Adrenal gland (tissue), 12 donors: ENCODE data around the gene MCCC1. TPM values are rescaled to one million over a fixed set of nuclear protein-coding genes. Genes with fewer than 3 reads are reported as not detected.
"Not testable (repeated sequence)": the region's sequence is repeated elsewhere in the genome, so short reads cannot be mapped to it uniquely, and the experiment has no call there.

Source experiments
- DNase-seq, 7 donors: peaks; one replicate each; pipeline ENCODE4 v3.0.0-alpha.2; 2019 to 2020
- H3K27ac ChIP-seq, 5 donors: fragments of 200-600 bp; sonication (generic) in 4 of 5; 1 replicate in 3 of 5; 2 replicates in 2 of 5; pipeline versions ENCODE4 v1.5.1 to v1.8.0; 2016 to 2020; ENCODE audit warnings: mild to moderate bottlenecking in 1 of 5
- H3K27me3 ChIP-seq: fragments of 200-600 bp; 2 replicates; pipeline ENCODE4 v1.8.0; 2021
- H3K36me3 ChIP-seq, 2 donors: fragments of 200-600 bp; replicated peaks in 1 of 2; 1 replicate in 1 of 2; 2 replicates in 1 of 2; pipeline versions ENCODE4 v1.5.1 to v1.8.0; 2018 to 2022
- H3K4me1 ChIP-seq, 2 donors: fragments of 200-600 bp; replicated peaks in 1 of 2; 1 replicate in 1 of 2; 2 replicates in 1 of 2; pipeline versions ENCODE4 v1.5.1 to v1.8.0; 2018 to 2021
- H3K4me3 ChIP-seq, 4 donors: fragments of 200-600 bp; sonication (generic) in 3 of 4; one replicate each; pipeline ENCODE4 v1.5.1; 2016 to 2018
- H3K9me3 ChIP-seq, 3 donors: fragments of 200-600 bp; sonication (generic) in 1 of 3; replicated peaks in 1 of 3; 1 replicate in 2 of 3; 2 replicates in 1 of 3; pipeline versions ENCODE4 v1.5.1 to v1.8.0; 2016 to 2021
- CTCF ChIP-seq, 6 experiments: fragments of 450-650 bp in 4 of 6; fragments of 200-600 bp in 2 of 6; sonication (generic) in 1 of 6; IDR thresholded peaks; 1 replicate in 5 of 6; 2 replicates in 1 of 6; pipeline versions ENCODE4 v1.5.1 to v1.8.0; 2016 to 2021; ENCODE audit warnings: antibody characterized with exemption in 6 of 6, mild to moderate bottlenecking in 2 of 6, moderate library complexity in 1 of 6
- POLR2A ChIP-seq, 2 donors: fragments of 450-650 bp; IDR thresholded peaks; one replicate each; pipeline ENCODE4 v1.6.1; 2017; ENCODE audit warnings: antibody characterized with exemption in 2 of 2, mild to moderate bottlenecking in 2 of 2, moderate library complexity in 1 of 2
- WGBS, 4 donors: extraction: QIAGEN DNeasy Blood & Tissue Kit in 2 of 4; methylation state at CpG; one replicate each; pipeline versions ENCODE4 v1.1.5 to v1.1.7; 2013 to 2017; 5-methylcytosine and 5-hydroxymethylcytosine counted together
- intact Hi-C, 2 donors: fragments of 100-400 bp; cut with DNase I; formaldehyde crosslinking; loops; one replicate each; pipeline versions ENCODE4 v1.14.1 to v1.15.0; 2022 to 2023
- polyA plus RNA-seq, 3 donors: library from polyadenylated mRNA; stranded (reverse); fragments of 200-250 nt in 2 of 3; fragments of 350-450 nt in 1 of 3; fragmentation: Illumina TruSeq in 1 of 3; extraction: RNeasy Lipid Tissue Mini Kit (QIAGEN cat#74804) in 1 of 3; gene quantifications; one replicate each; pipeline ENCODE4 v1.2.3, GENCODE V29; 2013 to 2014
- total RNA-seq, 9 donors: library from RNA; depleted of rRNA in 4 of 9; stranded (reverse); fragments of >200 nt in 4 of 9; fragments of 120-200 nt in 1 of 9; fragmentation: NEBNext Ultra II Directional in 1 of 9; extraction: Animal tissue kit (Norgen Biotek cat#: 25700) in 1 of 9; gene quantifications; one replicate each; pipeline versions ENCODE4 v1.1.0 to v1.2.4, GENCODE V29; 2013 to 2023
- donor health status: healthy with polysubstance abuse.
- donor health status: Bipolar disorder and iron deficiency.
- donor health status: DM: yes; HTN: yes; CAD: no.
- donor health status: DM: no; HTN: no; CAD: no.
- donor health status: DM: no; HTN: no; CAD: no.
- donor health status: DM: yes; HTN: yes; CAD: no.

Gene MCCC1
- total and polyA plus RNA-seq, 12 donors = 40.9 to 137 (median 53.5) TPM

DNA sequence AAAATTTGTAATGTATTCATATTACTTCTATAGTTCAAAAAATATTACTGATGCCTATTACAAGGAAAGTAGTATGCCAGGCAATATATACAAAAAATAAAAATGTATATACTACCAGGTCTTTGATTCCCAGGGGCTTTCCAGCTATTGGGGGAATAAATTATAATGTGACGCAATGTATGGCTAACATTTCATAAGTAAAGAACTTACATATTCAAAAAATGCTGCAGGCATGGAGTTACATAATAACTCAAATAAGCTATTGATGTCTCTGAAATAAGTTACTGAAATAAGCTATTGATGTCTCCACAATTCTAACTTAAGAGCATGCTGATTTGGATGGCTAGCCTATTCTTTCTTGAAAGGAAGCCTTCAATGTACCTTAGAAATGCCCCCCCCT, 30.2 kb downstream of the MCCC1 start:
- no peak for DNase-seq
- no peak for TF ChIP-seq POLR2A (IDR thresholded peaks at IDR 0.05)
- no peak for TF ChIP-seq CTCF (IDR thresholded peaks at IDR 0.05)
- peaks cover 0 to 18% of the 10 kb centered on the region in 2 donors for H3K36me3 ChIP-seq
- H3K4me1 ChIP-seq = peaks cover 0 to 4% of the 10 kb centered on the region in 2 donors
- intact Hi-C loops = no loop called here
- no peaks in the 10 kb centered on the region for H3K27me3 ChIP-seq
- no peaks in the 10 kb centered on the region for H3K9me3 ChIP-seq
- 0 to 8% (median 3%) methylated on average over 1 of the region's 1 CpG for WGBS, 4 donors
- H3K4me3 ChIP-seq = no peak overlapping the region
- H3K27ac ChIP-seq = no peak overlapping the region

GRCh38 chr3:183066891-183067290, 32.4 kb downstream of the MCCC1 start:
- intact Hi-C loops, H3K4me3 ChIP-seq, H3K4me1 ChIP-seq, H3K9me3 ChIP-seq, H3K27me3 ChIP-seq, DNase-seq, H3K27ac ChIP-seq: not testable (repeated sequence)
- WGBS, 4 donors = 96 to 100% (median 97%) methylated on average over 2 of the region's 2 CpGs
- H3K36me3 ChIP-seq = peaks cover 0 to 18% of the 10 kb centered on the region in 2 donors

DNA sequence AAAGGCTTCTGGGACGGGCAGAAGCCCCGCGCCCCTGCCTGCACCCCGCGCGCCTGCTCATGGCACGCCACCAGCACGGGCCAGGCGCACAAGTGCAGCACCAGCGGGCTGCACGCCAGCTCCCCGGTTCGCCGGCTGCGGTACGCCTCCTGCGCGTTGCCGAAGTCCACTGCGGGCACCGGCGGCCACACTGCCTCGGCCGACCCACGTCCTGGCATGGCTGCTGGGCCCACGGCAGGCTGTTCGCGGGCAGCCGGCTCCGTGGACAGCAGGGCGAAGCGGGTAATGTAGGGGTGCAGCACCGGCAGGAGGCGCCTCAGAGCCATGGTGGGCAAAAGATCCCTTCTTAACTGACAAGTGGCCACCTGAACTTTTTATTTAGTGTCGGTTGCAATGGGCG, 34.8 kb downstream of the MCCC1 start:
- no peaks in the 10 kb centered on the region for H3K36me3 ChIP-seq

GRCh38 chr3:183061391-183062172, 37.7 kb downstream of the MCCC1 start:
- H3K36me3 ChIP-seq = peaks cover 0 to 6% of the 10 kb centered on the region in 2 donors
- intact Hi-C loops = no loop called here
- no peak overlapping the region for H3K4me3 ChIP-seq
- no peak for DNase-seq
- no peak for TF ChIP-seq CTCF (IDR thresholded peaks at IDR 0.05)
- TF ChIP-seq POLR2A (IDR thresholded peaks at IDR 0.05) = no peak
- H3K4me1 ChIP-seq = no peaks in the 10 kb centered on the region
- H3K27me3 ChIP-seq = no peaks in the 10 kb centered on the region
- 91 to 94% (median 93%) methylated on average over 6 of the region's 6 CpGs for WGBS, 4 donors
- H3K9me3 ChIP-seq = no peaks in the 10 kb centered on the region
- H3K27ac ChIP-seq = no peak overlapping the region

More for the DNA sequence above, 34.8 kb downstream of the MCCC1 start:
- H3K27me3 ChIP-seq = no peaks in the 10 kb centered on the region
- 89 to 93% (median 93%) methylated on average over 19 to 36 of the region's 36 CpGs for WGBS, 4 donors
- H3K9me3 ChIP-seq = no peaks in the 10 kb centered on the region
- H3K27ac ChIP-seq = no peak overlapping the region
- intact Hi-C loops = no loop called here
- no peaks in the 10 kb centered on the region for H3K4me1 ChIP-seq
- DNase-seq = no peak
- H3K4me3 ChIP-seq = no peak overlapping the region
- no peak for TF ChIP-seq CTCF (IDR thresholded peaks at IDR 0.05)
- no peak for TF ChIP-seq POLR2A (IDR thresholded peaks at IDR 0.05)

DNA sequence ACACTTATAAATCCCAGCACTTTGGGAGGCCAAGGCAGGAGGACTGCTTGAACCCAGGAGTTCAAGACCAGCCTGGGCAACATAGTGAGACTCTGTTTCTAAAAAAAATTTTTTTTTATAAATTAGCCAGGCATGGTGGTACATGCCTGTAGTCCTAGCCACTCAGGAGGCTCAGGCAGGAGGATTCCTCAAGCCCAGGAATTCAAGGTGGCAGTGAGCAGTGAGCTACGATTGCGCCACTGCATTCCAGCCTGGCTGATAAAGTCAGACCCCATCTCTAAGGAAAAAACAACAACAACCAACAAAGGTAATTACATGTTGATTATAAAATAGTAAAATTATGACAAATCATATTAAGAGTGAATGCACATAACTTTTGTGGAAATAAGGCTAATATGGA, 40.9 kb downstream of the MCCC1 start:
- DNase-seq = no peak
- TF ChIP-seq POLR2A (IDR thresholded peaks at IDR 0.05) (no peak), CTCF (IDR thresholded peaks at IDR 0.05) (no peak)
- H3K36me3 ChIP-seq = peaks cover 0 to 6% of the 10 kb centered on the region in 2 donors
- H3K4me3 ChIP-seq = no peak overlapping the region
- no peaks in the 10 kb centered on the region for H3K27me3 ChIP-seq
- WGBS, 4 donors = 96 to 100% (median 100%) methylated on average over 2 of the region's 2 CpGs
- no peaks in the 10 kb centered on the region for H3K9me3 ChIP-seq
- intact Hi-C loops = no loop called here
- no peaks in the 10 kb centered on the region for H3K4me1 ChIP-seq
- H3K27ac ChIP-seq = no peak overlapping the region
